K562 (cell line): ENCODE data around the gene PPP1R12C. TPM values are rescaled to one million over a fixed set of nuclear protein-coding genes. Genes with fewer than 3 reads are reported as not detected.

Experiments
- ATAC-seq: fragments of 200-7000 bp; cut with Tn5 transposase; 3 replicates; pipeline ENCODE4 v1.9.1; 2020; ENCODE audit warnings: moderate library complexity
- BruUV-seq: library from RNA; stranded (reverse); fragments of 400-500 nt; replicated peaks from 2 replicates; lab custom pipeline; 2021; lab: Mats Ljungman, UMichigan
- CTCF ChIA-PET: fragments of 300-600 bp; formaldehyde crosslinking; extraction: SDS; loops from one replicate; lab custom pipeline; 2021; ENCODE audit warnings: low intra/inter-chr PET ratio; lab: Yijun Ruan, JAX
- POLR2A ChIA-PET: fragments of 300-600, 350-650 bp; sonication (Branson Sonifier 250); formaldehyde crosslinking; extraction: SDS; loops from one replicate; lab custom pipeline; 2021; ENCODE audit warnings: antibody characterized with exemption, inconsistent platforms; lab: Yijun Ruan, JAX
- DNase-seq, 4 experiments: peaks; one replicate each; pipeline versions ENCODE4 v3.0.0 to v3.0.0-alpha.2; 2011 to 2018; ENCODE audit warnings: low spot score in 3 of 4, mixed read lengths in 3 of 4; ENCODE audit errors: extremely low read depth in 1 of 4
- FAIRE-seq: peaks from 2 replicates; lab custom pipeline; 2011; peaks lifted over from hg19 to GRCh38; lab: Jason Lieb, UNC
- H2AFZ ChIP-seq: 2 replicates; pipeline ENCODE4 v1.6.0; 2011; ENCODE audit warnings: low read depth, low read length, control low read depth, inconsistent platforms
- H3K27ac ChIP-seq: fragments of 200-600 bp; 3 replicates; pipeline ENCODE4 v1.8.0; 2011; ENCODE audit warnings: low read depth, mild to moderate bottlenecking, control low read depth, inconsistent platforms, low read length, moderate library complexity, mixed read lengths; ENCODE audit errors: extremely low read depth
- H3K27me3 ChIP-seq, 2 experiments: fragments of 300-600 bp in 1 of 2; 2 replicates in 1 of 2; 3 replicates in 1 of 2; pipeline versions ENCODE4 v1.6.0 to v1.8.0; 2011; ENCODE audit warnings: inconsistent platforms in 2 of 2, low read length in 2 of 2, mild to moderate bottlenecking in 1 of 2, mixed read lengths in 1 of 2, moderate library complexity in 1 of 2; ENCODE audit not compliant: control insufficient read depth in 2 of 2, insufficient read depth in 2 of 2
- H3K36me3 ChIP-seq: fragments of 300-600 bp; 3 replicates; pipeline ENCODE4 v1.8.0; 2011; ENCODE audit warnings: mild to moderate bottlenecking, low read length, inconsistent platforms; ENCODE audit not compliant: control insufficient read depth, insufficient read depth
- H3K4me1 ChIP-seq, 2 experiments: fragments of 200-600 bp in 1 of 2; replicated peaks in 1 of 2; 2 replicates in 1 of 2; 3 replicates in 1 of 2; pipeline versions ENCODE4 v1.5.1 to v1.8.0; 2011; ENCODE audit warnings: inconsistent platforms in 2 of 2, low read length in 2 of 2, mild to moderate bottlenecking in 1 of 2, mixed read lengths in 1 of 2, moderate library complexity in 1 of 2; ENCODE audit not compliant: control insufficient read depth in 2 of 2, insufficient read depth in 2 of 2
- H3K4me2 ChIP-seq: 2 replicates; pipeline ENCODE4 v1.6.1; 2011; ENCODE audit warnings: low read length, control low read depth, inconsistent platforms, mixed read lengths; ENCODE audit not compliant: insufficient read depth
- H3K4me3 ChIP-seq: fragments of 200-600 bp; sonication (generic), shearing (Covaris generic); 2 replicates; pipeline ENCODE4 v1.5.1; 2016; ENCODE audit warnings: control low read depth, inconsistent platforms
- H3K79me2 ChIP-seq: fragments of 200-600 bp; 3 replicates; pipeline ENCODE4 v1.8.0; 2011; ENCODE audit warnings: low read length, inconsistent platforms; ENCODE audit not compliant: control insufficient read depth, insufficient read depth
- H3K9ac ChIP-seq, 2 experiments: 2 replicates each; pipeline versions ENCODE4 v1.6.0 to v1.6.1; 2011; ENCODE audit warnings: low read depth in 2 of 2, low read length in 2 of 2, control low read depth in 1 of 2, inconsistent platforms in 1 of 2, mild to moderate bottlenecking in 1 of 2, mixed read lengths in 1 of 2; ENCODE audit not compliant: insufficient read depth in 1 of 2
- H3K9me1 ChIP-seq: one replicate; pipeline ENCODE4 v1.6.0; 2011; ENCODE audit warnings: inconsistent platforms, mild to moderate bottlenecking, low read length, moderate library complexity; ENCODE audit not compliant: control insufficient read depth, insufficient read depth
- H3K9me3 ChIP-seq: replicated peaks from 2 replicates; pipeline ENCODE4 v1.5.1; 2011; ENCODE audit warnings: low read depth, low read length, inconsistent platforms; ENCODE audit not compliant: control insufficient read depth, insufficient read depth
- H4K20me1 ChIP-seq: replicated peaks from 2 replicates; pipeline ENCODE4 v1.6.1; 2011; ENCODE audit warnings: low read length, inconsistent platforms, mixed read lengths; ENCODE audit not compliant: control insufficient read depth, insufficient read depth
- PCBP1 ChIP-seq: fragments of 200-400 bp; formaldehyde crosslinking; IDR thresholded peaks from 2 replicates; pipeline ENCODE4 v1.6.1; 2018; ENCODE audit warnings: mild to moderate bottlenecking, low read depth, low read length; ENCODE audit not compliant: poor library complexity, severe bottlenecking
- POLR2G ChIP-seq: fragments of 200-400 bp; formaldehyde crosslinking; IDR thresholded peaks from 2 replicates; pipeline ENCODE4 v1.6.1; 2017; ENCODE audit warnings: low read depth, mild to moderate bottlenecking, antibody characterized with exemption, low read length, moderate library complexity
- SREBF1 ChIP-seq: fragments of 150-350 bp; IDR thresholded peaks from 2 replicates; pipeline ENCODE4 v1.6.1; 2014; ENCODE audit warnings: antibody characterized with exemption, low read depth, low read length, borderline replicate concordance
- ZNF124 ChIP-seq: sonication (generic); formaldehyde crosslinking; IDR thresholded peaks from 2 replicates; pipeline ENCODE4 v1.8.1; 2022; ENCODE audit warnings: missing genetic modification reagents
- WGBS: fragments of 100-300 bp; shearing (Covaris generic); methylation state at CpG from one replicate; pipeline ENCODE4 v1.1.6; 2016; ENCODE audit warnings: low coverage, mixed read lengths; ENCODE audit not compliant: insufficient coverage; ENCODE audit errors: missing lambda C conversion rate; 5-methylcytosine and 5-hydroxymethylcytosine counted together
- in situ Hi-C: fragments of 300-500 bp; cut with MboI; formaldehyde crosslinking; loops from 4 replicates; pipeline ENCODE4 v1.15.0; 2018; ENCODE audit warnings: inconsistent platforms, mixed read lengths
- intact Hi-C: fragments of 100-400 bp; cut with micrococcal nuclease; formaldehyde crosslinking; loops from 2 replicates; pipeline ENCODE4 v1.14.2; 2022
- polyA plus RNA-seq, 8 experiments: library from polyadenylated mRNA; depleted of rRNA in 4 of 8; stranded (reverse) in 5 of 8; unstranded in 3 of 8; fragments of >200 nt; fragmentation: Nextera tagmentation in 2 of 8; fragmentation: Illumina TruSeq in 1 of 8; extraction: Ambion mirVana in 2 of 8; extraction: Trizol in 1 of 8; gene quantifications; 2 replicates each; pipeline versions ENCODE4 v1.2.1 to v1.2.3, GENCODE V29; 2011 to 2014; ENCODE audit warnings: inconsistent platforms in 1 of 8, missing spikeins in 1 of 8
- total RNA-seq, 7 experiments: library from RNA; depleted of rRNA in 6 of 7; stranded (reverse); fragments of >200 nt in 6 of 7; fragmentation: Illumina TruSeq in 2 of 7; extraction: Trizol in 2 of 7; gene quantifications; 2 replicates each; pipeline versions ENCODE4 v1.2.1 to v1.2.3, GENCODE V29; 2011 to 2021; ENCODE audit warnings: low replicate concordance in 1 of 7

The PPP1R12C gene
- total and polyA plus RNA-seq, 9 of the 15 experiments (the other 6 are each of a cell fraction or from before 2014, with no cell fraction given): 1.8 to 136 (median 33.7) TPM

GRCh38 chr19:55092423-55093318, 24.8 kb downstream of the PPP1R12C start:
- Histone ChIP-seq H3K27me3 (no peaks in the 10 kb centered on the region), H3K4me2 (no peak overlapping the region), H3K9ac (no peak overlapping the region; a peak in 1 of 4 replicates), H2AFZ (no peak overlapping the region), H4K20me1 (peaks cover 4% of the 10 kb centered on the region; the same call in 1 of the 2 replicates), H3K9me3 (no peaks in the 10 kb centered on the region), H3K27ac (no peak overlapping the region), H3K4me3 (no peak overlapping the region), H3K4me1 (peaks cover 0 to 56% of the 10 kb centered on the region in 2 experiments; a peak in 3 of 5 replicates), H3K79me2 (no peaks in the 10 kb centered on the region), H3K9me1 (no peaks in the 10 kb centered on the region), H3K36me3 (peaks cover 61% of the 10 kb centered on the region; the same call in 2 of the 3 replicates)
- 100% methylated on average over 3 of the region's 49 CpGs for WGBS
- TF ChIP-seq PCBP1 (peak; percentile 13), ZNF124 (CRISPR knock-in tag) (no peak), POLR2G (0 out of 2 replicates have a peak, but pooled peaks have one; percentile 12), SREBF1 (no peak)
- no peak for FAIRE-seq
- ChIA-PET POLR2A (no interaction called here), CTCF (no interaction called here)
- intact Hi-C loops: no loop called here
- no TSS peak for BruUV-seq
- in situ Hi-C loops: no loop called here
- DNase-seq: peak in 2 of 4 experiments; percentile 6 to 20
- no peak for ATAC-seq
